Measurements from ENCODE around the gene ARID1B.

Gene ARID1B

DNA sequence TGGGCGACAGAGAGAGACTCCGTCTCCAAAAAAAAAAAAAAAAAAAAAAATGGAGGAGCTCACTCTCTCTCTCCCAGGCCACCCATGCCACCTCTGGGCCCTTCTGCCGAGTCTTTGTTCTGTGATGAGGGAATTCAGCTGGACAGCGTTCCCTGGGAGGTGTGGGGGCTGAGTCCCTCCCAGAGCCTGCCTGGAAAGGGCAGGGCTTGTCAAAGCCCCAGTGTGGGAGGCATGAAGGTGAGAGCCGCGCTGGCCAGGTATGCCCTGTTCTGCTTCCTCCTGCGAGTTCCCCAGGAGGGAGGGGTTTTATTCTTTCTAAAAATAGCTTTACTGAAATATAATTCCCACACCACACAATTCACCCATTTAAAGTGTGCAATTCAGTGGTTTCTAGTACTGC is 476.5 kb downstream of the ARID1B start:
- Histone ChIP-seq H3K9ac (ENCODE audit: low read depth, low read length) (no peak overlapping the region), H3K9me3 (ENCODE audit: control insufficient read depth, insufficient read depth, low read length) (no peaks in the 10 kb centered on the region), H3K36me3 (ENCODE audit: insufficient read depth, low read length) (no peaks in the 10 kb centered on the region), H3K4me1 (ENCODE audit: insufficient read depth, low read length) (no peaks in the 10 kb centered on the region)

DNA sequence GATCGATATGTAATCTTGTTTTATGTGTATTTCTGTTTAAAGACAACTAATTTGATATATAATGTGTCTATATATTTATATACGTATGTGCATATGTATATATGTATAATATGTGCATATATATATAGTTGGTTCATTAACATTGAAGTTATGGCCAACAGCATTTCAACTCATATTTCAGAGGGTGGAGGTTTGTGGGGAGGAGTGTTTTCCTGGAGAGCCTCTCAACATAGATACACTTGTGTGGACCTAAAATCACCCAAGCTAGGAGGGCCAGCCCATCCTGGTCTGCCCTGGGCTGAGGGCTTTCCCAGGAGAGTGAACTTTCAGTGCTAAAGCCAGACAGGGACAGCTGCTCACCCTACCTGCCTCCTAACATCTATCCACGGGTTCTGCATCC is 477.4 kb downstream of the ARID1B start:
- no peaks in the 10 kb centered on the region for H3K36me3 ChIP-seq (ENCODE audit: insufficient read depth, low read length)
- H3K9ac ChIP-seq (ENCODE audit: low read depth, low read length): no peak overlapping the region
- no peaks in the 10 kb centered on the region for H3K9me3 ChIP-seq (ENCODE audit: control insufficient read depth, insufficient read depth, low read length)
- no peaks in the 10 kb centered on the region; the same call in 1 of the 2 replicates for H3K4me1 ChIP-seq (ENCODE audit: insufficient read depth, low read length)

DNA sequence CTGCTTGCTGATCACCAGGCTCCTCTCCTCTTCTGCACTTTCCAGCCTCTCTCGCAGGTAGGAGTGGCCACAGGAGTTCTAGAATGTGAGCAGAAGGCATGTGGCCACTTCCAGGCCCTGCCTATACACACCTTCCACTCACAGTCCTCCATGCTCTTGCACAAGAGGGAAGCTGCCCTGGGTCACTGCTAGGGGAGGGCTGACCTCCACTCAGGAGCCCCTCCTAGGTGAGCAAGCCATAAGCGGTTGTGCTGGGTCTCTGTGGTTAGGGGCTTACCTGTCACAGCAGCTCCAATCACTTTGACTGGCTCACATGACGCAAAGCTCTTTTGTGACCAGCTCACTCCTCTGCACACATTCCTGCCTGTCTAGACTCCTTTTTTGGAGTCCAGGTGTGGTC is 477.9 kb downstream of the ARID1B start:
- Histone ChIP-seq H3K36me3 (ENCODE audit: insufficient read depth, low read length) (no peaks in the 10 kb centered on the region), H3K4me1 (ENCODE audit: insufficient read depth, low read length) (peaks cover 4% of the 10 kb centered on the region; the same call in 1 of the 2 replicates), H3K9ac (ENCODE audit: low read depth, low read length) (no peak overlapping the region), H3K9me3 (ENCODE audit: control insufficient read depth, insufficient read depth, low read length) (no peaks in the 10 kb centered on the region)

DNA sequence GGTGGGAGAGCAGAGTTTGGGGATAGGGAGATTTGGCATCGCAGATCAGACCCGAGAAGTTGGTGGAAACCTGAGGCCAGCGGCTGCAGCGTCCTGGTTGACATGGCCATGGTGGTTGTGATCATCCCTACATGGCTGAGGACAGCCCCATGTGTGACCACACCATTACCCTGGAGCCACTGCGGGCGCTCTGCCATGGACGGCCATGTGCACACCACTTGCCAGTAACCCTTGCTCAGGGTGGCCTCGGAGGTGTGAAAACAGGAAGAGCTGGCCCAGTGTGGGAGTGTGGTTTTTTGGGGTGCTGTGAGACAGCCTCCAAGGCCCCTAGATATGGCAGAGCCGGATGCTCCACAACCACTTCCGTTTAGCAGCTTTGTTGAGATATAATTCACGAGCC is 481.7 kb downstream of the ARID1B start:
- Histone ChIP-seq H3K4me1 (ENCODE audit: insufficient read depth, low read length) (peaks cover 4% of the 10 kb centered on the region; the same call in 1 of the 2 replicates), H3K36me3 (ENCODE audit: insufficient read depth, low read length) (no peaks in the 10 kb centered on the region), H3K9ac (ENCODE audit: low read depth, low read length) (no peak overlapping the region), H3K9me3 (ENCODE audit: control insufficient read depth, insufficient read depth, low read length) (no peaks in the 10 kb centered on the region)

DNA sequence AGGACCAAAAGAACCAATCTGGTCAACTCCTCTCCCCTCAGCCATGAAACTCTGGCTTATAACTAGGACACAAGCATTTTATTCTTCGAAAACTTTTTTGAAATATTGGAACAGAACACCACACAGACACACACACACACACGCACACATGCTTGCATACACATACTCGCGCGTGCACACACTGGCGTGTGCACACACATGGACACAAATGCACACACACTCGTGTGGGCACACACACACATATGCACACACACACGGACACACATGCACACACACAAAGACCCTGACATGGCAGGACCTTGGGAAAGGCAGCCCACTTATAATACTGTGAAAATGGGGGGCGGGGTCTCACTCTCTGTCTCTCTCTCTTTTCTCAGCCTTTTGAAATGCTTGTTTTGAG is 482.3 kb downstream of the ARID1B start:
- no peaks in the 10 kb centered on the region for H3K9me3 ChIP-seq (ENCODE audit: control insufficient read depth, insufficient read depth, low read length)
- H3K36me3 ChIP-seq (ENCODE audit: insufficient read depth, low read length): no peaks in the 10 kb centered on the region
- H3K4me1 ChIP-seq (ENCODE audit: insufficient read depth, low read length): peaks cover 4% of the 10 kb centered on the region; the same call in 1 of the 2 replicates
- H3K9ac ChIP-seq (ENCODE audit: low read depth, low read length): no peak overlapping the region
